Measurements from ENCODE around the gene LHPP. TPM values are rescaled to one million over a fixed set of nuclear protein-coding genes. Genes with fewer than 3 reads are reported as not detected.

LHPP gene
- total and polyA plus RNA-seq, 8 donors = 12.2 to 26.8 (median 15.0) TPM

DNA sequence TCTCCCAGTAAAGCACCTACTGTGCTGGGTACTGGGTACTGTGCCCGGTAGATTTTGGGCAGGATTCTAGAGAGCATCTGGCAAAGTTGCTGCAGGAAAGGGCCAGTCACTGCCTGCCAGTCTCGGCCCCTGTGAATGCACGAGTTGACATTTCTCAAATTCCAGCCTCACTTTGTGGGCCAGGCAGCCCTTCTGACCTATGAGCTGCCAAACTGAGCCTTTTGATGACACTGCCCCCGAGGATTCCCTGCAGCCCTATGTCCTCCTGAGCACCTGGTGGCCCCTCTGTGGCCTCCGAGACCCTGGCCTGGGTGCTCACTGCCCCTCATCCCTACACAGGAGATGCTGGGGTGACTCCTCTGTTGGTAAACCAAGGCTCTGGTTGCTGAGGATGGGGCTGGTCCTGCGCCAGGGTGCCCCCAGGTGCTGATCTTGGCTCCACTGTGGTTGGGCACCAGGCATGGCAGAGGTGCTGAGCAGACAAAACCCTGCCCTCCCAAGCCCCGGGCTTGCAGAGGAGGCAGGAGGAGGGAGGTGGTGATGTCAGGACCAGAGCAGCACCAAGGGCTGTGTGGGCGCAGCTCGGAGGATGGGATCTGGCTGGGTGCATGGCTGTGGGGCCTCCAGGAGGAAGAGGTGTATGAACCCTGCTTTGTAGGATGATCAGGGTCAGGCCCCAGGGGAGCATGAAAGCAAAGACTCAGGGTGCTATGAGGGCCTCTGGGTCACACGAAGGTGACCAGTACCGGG is 16.2 kb downstream of the LHPP start:
- Histone ChIP-seq H3K9me3 (no peaks in the 10 kb centered on the region), H3K4me1 (no peaks in the 10 kb centered on the region), H3K4me3 (no peak overlapping the region), H3K27me3 (no peaks in the 10 kb centered on the region), H3K36me3 (no peaks in the 10 kb centered on the region), H3K27ac (no peak overlapping the region)
- ATAC-seq = no peak
- TF ChIP-seq, protein P1, sequence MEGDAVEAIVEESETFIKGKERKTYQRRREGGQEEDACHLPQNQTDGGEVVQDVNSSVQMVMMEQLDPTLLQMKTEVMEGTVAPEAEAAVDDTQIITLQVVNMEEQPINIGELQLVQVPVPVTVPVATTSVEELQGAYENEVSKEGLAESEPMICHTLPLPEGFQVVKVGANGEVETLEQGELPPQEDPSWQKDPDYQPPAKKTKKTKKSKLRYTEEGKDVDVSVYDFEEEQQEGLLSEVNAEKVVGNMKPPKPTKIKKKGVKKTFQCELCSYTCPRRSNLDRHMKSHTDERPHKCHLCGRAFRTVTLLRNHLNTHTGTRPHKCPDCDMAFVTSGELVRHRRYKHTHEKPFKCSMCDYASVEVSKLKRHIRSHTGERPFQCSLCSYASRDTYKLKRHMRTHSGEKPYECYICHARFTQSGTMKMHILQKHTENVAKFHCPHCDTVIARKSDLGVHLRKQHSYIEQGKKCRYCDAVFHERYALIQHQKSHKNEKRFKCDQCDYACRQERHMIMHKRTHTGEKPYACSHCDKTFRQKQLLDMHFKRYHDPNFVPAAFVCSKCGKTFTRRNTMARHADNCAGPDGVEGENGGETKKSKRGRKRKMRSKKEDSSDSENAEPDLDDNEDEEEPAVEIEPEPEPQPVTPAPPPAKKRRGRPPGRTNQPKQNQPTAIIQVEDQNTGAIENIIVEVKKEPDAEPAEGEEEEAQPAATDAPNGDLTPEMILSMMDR (IDR thresholded peaks at IDR 0.05) = no peak
- no peak for DNase-seq
- intact Hi-C loops (cut with DNase I) = no loop called here

DNA sequence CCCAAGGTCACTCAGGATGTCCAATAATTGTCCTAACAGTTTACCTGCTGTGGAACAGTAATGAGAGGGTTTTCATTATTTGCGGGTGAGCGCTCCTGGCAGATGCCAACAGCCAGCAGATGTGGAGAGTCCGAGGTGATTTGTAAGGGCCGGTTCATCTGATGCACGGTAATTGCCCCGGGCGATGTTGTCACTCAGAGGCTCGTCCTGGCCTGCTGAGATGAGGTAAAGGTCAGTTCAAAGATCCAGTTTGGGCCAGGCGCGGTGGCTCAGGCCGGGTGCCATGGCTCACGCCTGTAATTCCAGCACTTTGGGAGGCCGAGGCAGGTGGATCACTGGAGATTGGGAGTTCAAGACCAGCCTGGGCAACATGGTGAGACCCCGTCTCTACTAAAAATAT is 16.9 kb downstream of the LHPP start:
- DNase-seq = no peak
- intact Hi-C loops (cut with DNase I) = no loop called here
- no peak overlapping the region for H3K27ac ChIP-seq
- no peaks in the 10 kb centered on the region for H3K27me3 ChIP-seq
- H3K36me3 ChIP-seq = no peaks in the 10 kb centered on the region
- no peaks in the 10 kb centered on the region for H3K9me3 ChIP-seq
- no peaks in the 10 kb centered on the region for H3K4me1 ChIP-seq
- TF ChIP-seq, protein P1 (IDR thresholded peaks at IDR 0.05) = no peak
- H3K4me3 ChIP-seq = no peak overlapping the region
- ATAC-seq = no peak

DNA sequence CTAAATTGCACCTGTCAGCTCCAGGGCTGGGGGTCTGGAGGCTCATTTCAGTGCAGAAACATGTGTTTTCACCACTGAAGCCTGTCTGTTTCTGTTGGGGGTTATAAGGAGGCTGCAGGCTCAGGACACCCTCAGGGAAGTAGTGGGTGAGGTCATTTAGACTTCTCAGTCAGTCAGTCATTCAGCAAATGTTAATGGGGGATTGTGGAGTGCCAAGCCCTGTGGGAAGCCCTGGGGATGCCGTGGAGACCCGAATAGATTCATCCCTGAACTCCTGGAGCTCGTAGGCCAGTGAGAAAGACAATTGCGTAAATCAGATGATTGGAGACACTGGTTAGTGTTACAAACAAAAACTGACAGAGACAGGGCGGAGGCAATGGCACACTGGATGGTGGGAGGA is 19.2 kb downstream of the LHPP start:
- H3K9me3 ChIP-seq = no peaks in the 10 kb centered on the region
- no peak overlapping the region for H3K27ac ChIP-seq
- ATAC-seq (no peak), DNase-seq (no peak)
- H3K36me3 ChIP-seq = no peaks in the 10 kb centered on the region
- intact Hi-C loops (cut with DNase I) = no loop called here
- H3K4me1 ChIP-seq = no peaks in the 10 kb centered on the region
- H3K4me3 ChIP-seq = no peak overlapping the region
- H3K27me3 ChIP-seq = no peaks in the 10 kb centered on the region
- TF ChIP-seq, protein P1 (IDR thresholded peaks at IDR 0.05) = no peak

DNA sequence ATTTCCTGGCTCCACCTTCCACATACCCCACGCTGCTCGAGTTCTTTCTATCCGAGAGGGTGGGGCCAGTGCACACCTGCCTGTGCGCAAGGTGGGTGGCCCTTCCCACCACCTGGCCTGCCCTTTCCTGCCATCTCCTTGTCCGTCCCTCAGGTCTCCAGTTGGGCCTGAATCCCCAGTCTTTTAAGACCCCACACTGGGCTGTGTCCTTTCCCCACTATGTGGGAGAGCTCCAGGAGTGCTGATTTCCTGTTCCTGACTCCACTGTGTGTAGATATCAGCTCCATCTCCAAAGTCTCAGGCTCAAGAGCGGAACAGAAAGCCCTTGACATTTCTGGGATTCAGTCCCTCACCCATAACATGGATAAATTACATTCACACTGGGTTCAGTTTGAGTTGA is 20.1 kb downstream of the LHPP start:
- no peak overlapping the region for H3K4me3 ChIP-seq
- no peaks in the 10 kb centered on the region for H3K4me1 ChIP-seq
- no peaks in the 10 kb centered on the region for H3K36me3 ChIP-seq
- no peak overlapping the region for H3K27ac ChIP-seq
- intact Hi-C loops (cut with DNase I) = no loop called here
- no peak for ATAC-seq
- peaks cover 0 to 3% of the 10 kb centered on the region in 2 donors for H3K9me3 ChIP-seq
- TF ChIP-seq, protein P1 (IDR thresholded peaks at IDR 0.05) = no peak
- DNase-seq = no peak
- H3K27me3 ChIP-seq = no peaks in the 10 kb centered on the region

DNA sequence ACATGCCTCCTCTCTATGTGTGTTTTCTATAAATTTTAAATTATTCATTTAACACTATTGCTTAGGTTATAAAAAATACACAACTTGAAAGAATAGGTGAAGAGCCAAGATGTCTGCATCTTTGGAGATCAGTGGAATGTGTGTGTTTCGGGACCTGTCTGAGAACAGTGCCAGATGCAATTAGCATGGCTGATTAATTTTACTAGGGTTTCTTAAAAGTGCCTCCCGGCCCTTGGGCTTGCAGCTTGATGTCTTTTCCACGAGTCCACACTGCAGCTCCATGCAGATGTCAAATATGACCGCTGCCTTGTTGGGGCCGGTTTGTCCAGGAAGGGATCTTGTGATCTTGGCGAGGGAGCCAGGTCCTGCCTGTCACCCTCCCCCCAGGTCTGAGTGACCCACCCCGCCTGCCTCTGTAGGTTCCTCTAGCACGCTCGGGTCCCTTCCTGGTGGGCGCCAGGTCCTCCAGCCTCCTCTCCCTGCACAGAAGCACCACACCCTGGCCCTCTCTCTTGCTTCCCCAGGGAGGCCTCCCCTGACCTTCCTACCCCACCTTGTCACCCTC is 20.7 kb downstream of the LHPP start:
- H3K36me3 ChIP-seq = no peaks in the 10 kb centered on the region
- intact Hi-C loops (cut with DNase I) = no loop called here
- no peak overlapping the region for H3K4me3 ChIP-seq
- H3K27ac ChIP-seq = no peak overlapping the region
- no peaks in the 10 kb centered on the region for H3K27me3 ChIP-seq
- TF ChIP-seq, protein P1 (IDR thresholded peaks at IDR 0.05) = no peak
- peaks cover 0 to 9% of the 10 kb centered on the region in 2 donors for H3K9me3 ChIP-seq
- ATAC-seq = no peak
- DNase-seq = no peak
- H3K4me1 ChIP-seq = no peaks in the 10 kb centered on the region

All from left lung (tissue), 10 donors.